OCI-LY1 (cell line): ENCODE results near the gene UBE2Q1.

Experiments used
- H2AFZ ChIP-seq: fragments of 200-600 bp; sonication (generic), shearing (Covaris generic); 2 replicates; pipeline ENCODE4 v1.6.0; 2014; ENCODE audit warnings: antibody characterized with exemption, mild to moderate bottlenecking, low read length
- H3F3A ChIP-seq: fragments of 200-600 bp; sonication (generic), shearing (Covaris generic); 2 replicates; pipeline ENCODE4 v1.6.0; 2014; ENCODE audit warnings: mild to moderate bottlenecking, antibody characterized with exemption, low read length, moderate library complexity; ENCODE audit not compliant: insufficient read depth
- H3K27ac ChIP-seq: fragments of 200-600 bp; sonication (generic); 2 replicates; pipeline ENCODE4 v1.5.1; 2014; ENCODE audit warnings: low read length, mixed run types, mild to moderate bottlenecking, low read depth; ENCODE audit not compliant: poor library complexity, severe bottlenecking
- H3K27me3 ChIP-seq: fragments of 200-600 bp; sonication (generic); 2 replicates; pipeline ENCODE4 v1.6.0; 2014; ENCODE audit warnings: antibody characterized with exemption, mild to moderate bottlenecking, low read length, moderate library complexity; ENCODE audit not compliant: insufficient read depth
- H3K36me3 ChIP-seq: fragments of 200-600 bp; sonication (generic); 2 replicates; pipeline ENCODE4 v1.6.1; 2014; ENCODE audit warnings: mild to moderate bottlenecking, antibody characterized with exemption, low read length, moderate library complexity, mixed read lengths; ENCODE audit not compliant: insufficient read depth
- H3K4me1 ChIP-seq: fragments of 200-600 bp; sonication (generic); 2 replicates; pipeline ENCODE4 v1.5.1; 2014; ENCODE audit warnings: mild to moderate bottlenecking, low read length, moderate library complexity; ENCODE audit not compliant: insufficient read depth, severe bottlenecking
- H3K4me2 ChIP-seq: fragments of 200-600 bp; sonication (generic), shearing (Covaris generic); 2 replicates; pipeline ENCODE4 v1.6.1; 2014; ENCODE audit warnings: low read length
- H3K4me3 ChIP-seq: fragments of 200-600 bp; sonication (generic); 2 replicates; pipeline ENCODE4 v1.5.1; 2014; ENCODE audit warnings: low read length, low read depth, mild to moderate bottlenecking, mixed read lengths; ENCODE audit not compliant: poor library complexity, severe bottlenecking
- H3K79me2 ChIP-seq: fragments of 200-600 bp; shearing (Covaris generic); 2 replicates; pipeline ENCODE4 v1.6.1; 2016; ENCODE audit warnings: mixed run types, low read length, mixed read lengths; ENCODE audit not compliant: insufficient read depth
- H3K9ac ChIP-seq: fragments of 200-600 bp; sonication (generic), shearing (Covaris generic); 2 replicates; pipeline ENCODE4 v1.6.1; 2014; ENCODE audit warnings: mild to moderate bottlenecking, low read length, mixed read lengths
- H3K9me2 ChIP-seq: fragments of 200-600 bp; sonication (generic), shearing (Covaris generic); 2 replicates; pipeline ENCODE4 v1.6.1; 2014; ENCODE audit warnings: low read depth, mild to moderate bottlenecking, low read length, mixed read lengths
- H3K9me3 ChIP-seq: fragments of 200-600 bp; shearing (Covaris generic); 2 replicates; pipeline ENCODE4 v1.6.1; 2014; ENCODE audit warnings: low read length, mixed read lengths
- H4K20me1 ChIP-seq: fragments of 200-600 bp; sonication (generic), shearing (Covaris generic); 2 replicates; pipeline ENCODE4 v1.6.0; 2016; ENCODE audit warnings: mild to moderate bottlenecking, low read length; ENCODE audit not compliant: insufficient read depth
- CTCF ChIP-seq: fragments of 200-600 bp; sonication (generic), shearing (Covaris generic); IDR thresholded peaks from 2 replicates; pipeline ENCODE4 v1.5.1; 2017; ENCODE audit warnings: mild to moderate bottlenecking, antibody characterized with exemption, low read length, moderate library complexity, mixed read lengths
- EZH2 ChIP-seq: fragments of 200-600 bp; sonication (generic), shearing (Covaris generic); IDR thresholded peaks from 2 replicates; pipeline ENCODE4 v1.8.0; 2017; ENCODE audit warnings: borderline replicate concordance, mixed run types, mild to moderate bottlenecking, antibody characterized with exemption, low read length, moderate library complexity, mixed read lengths

The UBE2Q1 gene

DNA sequence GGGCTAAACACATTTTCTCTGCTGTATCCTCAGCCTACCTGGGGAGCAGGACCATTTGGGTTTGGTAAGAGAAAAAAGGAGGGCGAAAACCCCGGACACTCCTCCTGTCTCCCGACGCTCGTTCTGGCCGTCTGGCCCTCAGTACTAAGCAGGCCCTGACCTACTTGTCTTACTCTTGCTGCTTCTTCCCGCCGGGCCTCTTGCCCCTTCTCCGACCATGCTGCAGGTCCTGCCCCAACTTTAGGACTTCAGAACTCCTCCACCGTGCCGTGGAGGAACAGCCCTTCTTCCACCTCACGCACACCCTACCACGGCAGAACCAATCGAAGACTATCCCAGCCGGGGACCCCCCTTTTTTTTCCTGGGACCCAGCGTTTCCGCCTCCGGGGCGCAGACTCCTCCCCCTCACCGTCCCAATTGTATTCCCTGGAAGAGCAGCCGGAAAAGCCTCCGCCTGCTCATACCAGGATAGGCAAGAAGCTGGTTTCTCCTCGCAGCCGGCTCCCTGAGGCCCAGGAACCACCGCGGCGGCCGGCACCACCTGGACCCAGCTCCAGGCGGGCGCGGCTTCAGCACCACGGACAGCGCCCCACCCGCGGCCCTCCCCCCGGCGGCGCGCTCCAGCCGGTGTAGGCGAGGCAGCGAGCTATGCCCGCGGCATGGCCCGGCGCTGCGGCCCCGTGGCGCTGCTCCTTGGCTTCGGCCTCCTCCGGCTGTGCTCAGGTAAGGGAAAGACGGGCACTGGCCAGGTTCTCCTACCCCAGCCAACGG lies 9.1 kb upstream of the UBE2Q1 start, which contains the start of gene CHRNB2:
Gene CHRNB2, plus strand, starts transcription at position 393 of the 771 bp plus-strand sequence. Its CDS starts 267 bp downstream, at position 660.
- Histone ChIP-seq H3K9ac (no peak within 1 kb of the TSS), H3K9me2 (no peaks in the 10 kb centered on the region), H3K9me3 (no peaks in the 10 kb centered on the region), H3K79me2 (no peaks in the 10 kb centered on the region), H3K4me2 (peak within 1 kb of the TSS; percentile 14; the same call in 1 of the 2 replicates), H4K20me1 (no peaks in the 10 kb centered on the region), H2AFZ (no peak within 1 kb of the TSS), H3K27ac (no peak within 1 kb of the TSS), H3K36me3 (no peaks in the 10 kb centered on the region), H3K4me3 (no peak within 1 kb of the TSS), H3K27me3 (0 out of 2 replicates have a peak, but pooled peaks cover 14% of the 10 kb centered on the region), H3F3A (no peaks in the 10 kb centered on the region), H3K4me1 (no peaks in the 10 kb centered on the region)
- no peak for TF ChIP-seq EZH2
- TF ChIP-seq CTCF: no peak

DNA sequence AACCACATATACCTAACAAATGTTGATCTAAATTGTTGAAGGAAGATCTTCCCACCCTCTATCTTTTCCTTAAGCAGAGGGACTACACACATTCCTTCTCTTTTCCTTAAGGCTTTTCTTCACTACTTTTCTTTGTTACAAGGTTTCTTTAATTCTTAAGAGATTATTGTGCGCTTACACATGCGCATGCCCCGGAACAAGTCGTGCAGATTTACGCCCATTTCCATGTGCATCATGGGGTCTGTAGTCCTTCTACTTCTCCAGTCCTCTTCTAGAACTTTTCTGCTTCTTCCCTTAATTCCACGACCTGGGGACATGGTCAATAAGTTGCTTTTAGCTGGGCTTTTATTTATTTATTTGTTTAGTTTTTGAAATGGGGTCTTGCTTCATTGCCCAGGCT lies 7.4 kb upstream of the UBE2Q1 start:
- Histone ChIP-seq H3K4me2 (no peak overlapping the region), H3K4me3 (no peak overlapping the region), H3K9ac (no peak overlapping the region), H3K27me3 (0 out of 2 replicates have a peak, but pooled peaks cover 14% of the 10 kb centered on the region), H3K27ac (no peak overlapping the region), H2AFZ (no peak overlapping the region), H3K9me3 (no peaks in the 10 kb centered on the region), H3F3A (no peaks in the 10 kb centered on the region), H3K36me3 (no peaks in the 10 kb centered on the region), H4K20me1 (no peaks in the 10 kb centered on the region), H3K79me2 (no peaks in the 10 kb centered on the region), H3K9me2 (no peaks in the 10 kb centered on the region), H3K4me1 (no peaks in the 10 kb centered on the region)
- TF ChIP-seq CTCF (no peak), EZH2 (no peak)

DNA sequence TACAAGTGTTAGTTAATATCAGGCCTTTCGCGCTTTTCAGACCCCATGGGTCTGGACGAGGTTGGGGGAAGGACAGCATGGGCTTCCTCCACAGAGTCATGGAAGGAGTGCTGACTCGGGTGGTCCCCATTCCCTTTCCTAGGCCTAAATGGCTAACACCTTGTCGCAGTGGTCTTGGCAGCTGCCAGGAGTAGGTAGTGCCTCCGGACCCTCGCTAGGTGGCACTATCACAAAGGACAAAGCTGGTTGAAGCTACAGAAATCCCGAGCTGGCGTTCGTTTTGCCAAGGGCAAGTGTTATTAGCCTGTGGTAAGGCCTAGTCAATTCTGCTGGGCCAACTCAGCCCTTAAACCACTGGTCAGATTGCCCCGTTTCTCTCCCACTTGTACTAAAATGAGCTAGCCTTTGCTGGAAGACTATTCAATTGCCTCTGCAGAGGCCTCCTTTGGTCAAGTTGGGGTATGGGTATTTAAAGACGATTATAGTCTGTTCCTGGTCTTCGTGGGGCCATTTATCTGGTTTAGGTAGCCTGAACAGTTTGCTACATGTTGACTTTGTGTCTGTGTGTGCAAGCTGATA lies 1.1 kb upstream of the UBE2Q1 start:
- H3K79me2 ChIP-seq: peaks cover 18% of the 10 kb centered on the region
- H3K36me3 ChIP-seq: peaks cover 12% of the 10 kb centered on the region
- peak overlapping the region; percentile 82 for H3K4me3 ChIP-seq
- H3K4me1 ChIP-seq: peaks cover 25% of the 10 kb centered on the region
- peak overlapping the region; percentile 89 for H3K9ac ChIP-seq
- no peaks in the 10 kb centered on the region for H3K9me2 ChIP-seq
- peak overlapping the region; percentile 93 for H3K4me2 ChIP-seq
- peak overlapping the region; percentile 43 for H3K27ac ChIP-seq
- H2AFZ ChIP-seq: peak overlapping the region; percentile 68; the same call in 1 of the 2 replicates
- H3K27me3 ChIP-seq: no peaks in the 10 kb centered on the region
- no peak for TF ChIP-seq EZH2
- peak; percentile 96 for TF ChIP-seq CTCF
- no peaks in the 10 kb centered on the region for H3F3A ChIP-seq
- no peaks in the 10 kb centered on the region for H3K9me3 ChIP-seq
- no peaks in the 10 kb centered on the region for H4K20me1 ChIP-seq
